Mammary epithelial cell (primary cell): ENCODE data around the gene AP5B1.

Experiments
- CTCF ChIP-seq, 2 donors: IDR thresholded peaks in 1 of 2; conservative IDR thresholded peaks in 1 of 2; 2 replicates each; pipeline ENCODE4 v1.5.1; 2011 to 2012; ENCODE audit warnings: inconsistent platforms in 2 of 2, low read length in 2 of 2, mild to moderate bottlenecking in 2 of 2, control low read depth in 1 of 2, low read depth in 1 of 2; ENCODE audit not compliant: insufficient read depth in 1 of 2; ENCODE audit errors: extremely low read depth in 1 of 2
- EZH2 ChIP-seq: IDR thresholded peaks from 2 replicates; pipeline ENCODE4 v1.6.1; 2012; ENCODE audit warnings: low read length, inconsistent platforms, borderline replicate concordance

GRCh38 chr11:65797711-65798110, 16.9 kb upstream of the AP5B1 start:
- TF ChIP-seq EZH2: no peak
- TF ChIP-seq CTCF (conservative IDR thresholded peaks at IDR 0.05 in 1 of 2, IDR thresholded peaks at IDR 0.05 in 1 of 2; ENCODE audit: extremely low read depth in 1 of 2, insufficient read depth in 1 of 2, low read depth in 1 of 2, low read length in 2 of 2): no peak
